ENCODE results near the gene ABR. TPM values are rescaled to one million over a fixed set of nuclear protein-coding genes. Genes with fewer than 3 reads are reported as not detected.
"Not testable (repeated sequence)": the region's sequence is repeated elsewhere in the genome, so short reads cannot be mapped to it uniquely, and the experiment has no call there.

Gene ABR
- total RNA-seq, 1 donor from 2014 or later, result 110 TPM

GRCh38 chr17:1202291-1202690 is 22.5 kb upstream of the ABR start:
- Mint-ChIP-seq H3K4me3 (ENCODE audit: unreplicated experiment) (peak overlapping the region; percentile 35), H3K27me3 (ENCODE audit: unreplicated experiment) (peaks cover 7% of the 10 kb centered on the region), H3K4me1 (ENCODE audit: unreplicated experiment) (peaks cover 11% of the 10 kb centered on the region), H3K27ac (ENCODE audit: unreplicated experiment) (no peak overlapping the region), H3K36me3 (ENCODE audit: unreplicated experiment) (no peaks in the 10 kb centered on the region), H3K9me3 (ENCODE audit: unreplicated experiment) (no peaks in the 10 kb centered on the region)
- DNase-seq (ENCODE audit: extremely low spot score, unreplicated experiment), result no peak
- TF ChIP-seq CTCF (IDR thresholded peaks at IDR 0.05), result no peak

GRCh38 chr17:1201132-1201702 is 21.4 kb upstream of the ABR start:
- peaks cover 19% of the 10 kb centered on the region for H3K4me1 Mint-ChIP-seq (ENCODE audit: unreplicated experiment)
- H3K9me3 Mint-ChIP-seq (ENCODE audit: unreplicated experiment), result no peaks in the 10 kb centered on the region
- H3K27ac Mint-ChIP-seq (ENCODE audit: unreplicated experiment), result no peak overlapping the region
- DNase-seq (ENCODE audit: extremely low spot score, unreplicated experiment), result no peak
- no peak overlapping the region for H3K4me3 Mint-ChIP-seq (ENCODE audit: unreplicated experiment)
- no peak for TF ChIP-seq CTCF (IDR thresholded peaks at IDR 0.05)
- H3K36me3 Mint-ChIP-seq (ENCODE audit: unreplicated experiment), result no peaks in the 10 kb centered on the region
- H3K27me3 Mint-ChIP-seq (ENCODE audit: unreplicated experiment), result no peaks in the 10 kb centered on the region

- not testable (repeated sequence) for DNase-seq (ENCODE audit: extremely low spot score, unreplicated experiment); H3K4me3 Mint-ChIP-seq (ENCODE audit: unreplicated experiment); H3K27me3 Mint-ChIP-seq (ENCODE audit: unreplicated experiment); H3K36me3 Mint-ChIP-seq (ENCODE audit: unreplicated experiment); H3K27ac Mint-ChIP-seq (ENCODE audit: unreplicated experiment); H3K9me3 Mint-ChIP-seq (ENCODE audit: unreplicated experiment)
- H3K4me1 Mint-ChIP-seq (ENCODE audit: unreplicated experiment), result peaks cover 19% of the 10 kb centered on the region
Observed at GRCh38 chr17:1199271-1199743, 19.5 kb upstream of the ABR start.

- Mint-ChIP-seq H3K36me3 (ENCODE audit: unreplicated experiment) (no peaks in the 10 kb centered on the region), H3K27me3 (ENCODE audit: unreplicated experiment) (no peaks in the 10 kb centered on the region), H3K27ac (ENCODE audit: unreplicated experiment) (peak overlapping the region; percentile 61), H3K4me1 (ENCODE audit: unreplicated experiment) (peaks cover 19% of the 10 kb centered on the region), H3K9me3 (ENCODE audit: unreplicated experiment) (no peaks in the 10 kb centered on the region), H3K4me3 (ENCODE audit: unreplicated experiment) (no peak overlapping the region)
- no peak for TF ChIP-seq CTCF (IDR thresholded peaks at IDR 0.05)
- DNase-seq (ENCODE audit: extremely low spot score, unreplicated experiment), result no peak
Observed at GRCh38 chr17:1197781-1198490, 18.2 kb upstream of the ABR start.

- Mint-ChIP-seq H3K36me3 (ENCODE audit: unreplicated experiment) (no peaks in the 10 kb centered on the region), H3K4me3 (ENCODE audit: unreplicated experiment) (no peak overlapping the region), H3K9me3 (ENCODE audit: unreplicated experiment) (no peaks in the 10 kb centered on the region), H3K27ac (ENCODE audit: unreplicated experiment) (peak overlapping the region; percentile 61), H3K4me1 (ENCODE audit: unreplicated experiment) (peaks cover 19% of the 10 kb centered on the region), H3K27me3 (ENCODE audit: unreplicated experiment) (no peaks in the 10 kb centered on the region)
- DNase-seq (ENCODE audit: extremely low spot score, unreplicated experiment), result no peak
- no peak for TF ChIP-seq CTCF (IDR thresholded peaks at IDR 0.05)
Observed at GRCh38 chr17:1197379-1197778, 17.6 kb upstream of the ABR start.

Data from osteocyte (in vitro differentiated cells).